ENCODE measurements around the gene IRAK1.
A peak's percentile ranks its signal among the peaks of the same experiment; 100 is the strongest.
"Not testable (repeated sequence)": the region's sequence is repeated elsewhere in the genome, so short reads cannot be mapped to it uniquely, and the experiment has no call there.

Gene IRAK1

DNA sequence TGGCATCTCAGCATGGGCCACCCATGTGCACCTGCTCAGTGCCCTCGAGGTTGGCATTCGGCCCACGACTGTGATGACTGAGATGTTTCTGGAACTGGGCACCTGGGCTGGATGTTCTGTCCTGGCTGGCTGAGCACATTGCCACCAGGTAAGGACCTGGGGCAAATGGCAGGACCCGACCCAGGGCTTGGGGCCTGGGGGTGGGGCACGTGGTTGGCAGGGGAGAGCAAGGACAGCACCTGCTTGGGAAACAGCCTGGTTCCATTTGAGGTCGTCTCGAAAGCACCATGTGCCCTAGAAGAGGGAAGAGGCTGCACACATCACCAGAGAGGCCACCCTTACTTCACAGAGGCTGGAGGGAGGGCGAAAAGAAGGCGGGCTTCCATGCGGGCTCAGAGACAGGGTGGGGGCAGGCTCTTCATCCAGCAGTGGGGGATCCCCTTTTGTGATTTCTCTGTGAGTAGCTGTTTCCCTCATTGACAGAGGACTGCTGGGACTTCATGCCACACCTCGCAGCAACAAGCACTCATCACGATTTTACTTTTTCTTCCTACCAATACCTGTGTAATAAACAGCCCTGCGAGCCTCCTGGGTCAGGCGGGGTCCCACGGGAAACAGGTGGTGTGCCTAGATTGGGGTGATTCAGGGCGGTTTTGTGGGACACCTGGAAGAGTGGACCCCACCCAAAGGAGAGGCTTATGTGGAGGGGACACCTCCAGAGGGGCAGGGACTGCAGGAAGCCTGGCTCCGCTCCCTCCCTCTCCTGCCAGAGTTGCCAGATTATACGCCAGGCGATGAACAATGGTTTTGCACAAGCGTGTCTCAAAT, 35.1 kb downstream of the IRAK1 start:
- no peak for DNase-seq
- Histone ChIP-seq H3K27me3 (no peaks in the 10 kb centered on the region), H3K36me3 (no peaks in the 10 kb centered on the region), H3K4me1 (peaks cover 0 to 9% (median 4%) of the 10 kb centered on the region in 4 donors), H3K9me3 (no peaks in the 10 kb centered on the region), H3K4me3 (no peak overlapping the region), H3K27ac (peak overlapping the region; percentile 63 to 69)
- intact Hi-C loops (cut with DNase I; ENCODE audit: low total_unique reads), result no loop called here
- TF ChIP-seq CTCF (IDR thresholded peaks at IDR 0.05), result no peak

- no peaks in the 10 kb centered on the region for H3K27me3 ChIP-seq
- no peak overlapping the region for H3K4me3 ChIP-seq
- no peak for TF ChIP-seq CTCF (IDR thresholded peaks at IDR 0.05)
- no peaks in the 10 kb centered on the region for H3K36me3 ChIP-seq
- no peak for DNase-seq
- H3K9me3 ChIP-seq, result no peaks in the 10 kb centered on the region
- H3K27ac ChIP-seq, result no peak overlapping the region
- H3K4me1 ChIP-seq, result peaks cover 0 to 9% (median 4%) of the 10 kb centered on the region in 4 donors
- intact Hi-C loops (cut with DNase I; ENCODE audit: low total_unique reads), result no loop called here
Observed at GRCh38 chrX:153983321-153983801, 36.3 kb downstream of the IRAK1 start.

- no peaks in the 10 kb centered on the region for H3K27me3 ChIP-seq
- DNase-seq, result peak in 1 of 2 donors; percentile 36
- H3K9me3 ChIP-seq, result no peaks in the 10 kb centered on the region
- intact Hi-C loops (cut with DNase I; ENCODE audit: low total_unique reads), result no loop called here
- TF ChIP-seq CTCF (IDR thresholded peaks at IDR 0.05), result no peak
- H3K27ac ChIP-seq, result no peak overlapping the region
- H3K4me3 ChIP-seq, result no peak overlapping the region
- H3K36me3 ChIP-seq, result no peaks in the 10 kb centered on the region
- H3K4me1 ChIP-seq, result peaks cover 0 to 9% (median 4%) of the 10 kb centered on the region in 4 donors
Observed at GRCh38 chrX:153981771-153982533, 37.8 kb downstream of the IRAK1 start.

DNA sequence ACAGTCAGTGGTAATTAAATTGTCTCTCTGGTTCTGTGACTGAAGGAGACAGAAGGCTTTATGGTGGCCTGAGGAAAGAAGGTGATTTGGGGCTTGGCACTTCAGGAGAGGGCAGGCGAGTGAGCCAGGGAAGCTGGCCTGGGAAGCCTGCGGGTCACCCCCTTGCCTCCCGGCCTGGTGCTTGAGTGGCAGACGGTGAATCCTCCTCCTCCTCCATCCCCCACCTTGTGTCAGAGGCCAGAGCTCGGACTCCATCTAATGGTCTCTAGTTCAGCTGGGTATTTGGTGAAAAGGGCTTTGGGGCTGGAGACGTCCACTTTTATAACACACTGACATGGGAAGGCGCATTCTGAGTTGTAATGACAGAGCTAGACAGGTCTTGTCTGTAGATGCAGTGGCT, 38.5 kb downstream of the IRAK1 start:
- H3K4me1 ChIP-seq, result peaks cover 0 to 9% (median 4%) of the 10 kb centered on the region in 4 donors
- H3K9me3 ChIP-seq, result no peaks in the 10 kb centered on the region
- H3K36me3 ChIP-seq, result no peaks in the 10 kb centered on the region
- H3K27ac ChIP-seq, result no peak overlapping the region
- TF ChIP-seq CTCF (IDR thresholded peaks at IDR 0.05), result no peak
- no peak overlapping the region for H3K4me3 ChIP-seq
- no peak for DNase-seq
- intact Hi-C loops (cut with DNase I; ENCODE audit: low total_unique reads), result no loop called here
- no peaks in the 10 kb centered on the region for H3K27me3 ChIP-seq

GRCh38 chrX:153980394-153980793, 39.3 kb downstream of the IRAK1 start:
- H3K27ac ChIP-seq; intact Hi-C loops (cut with DNase I; ENCODE audit: low total_unique reads); H3K9me3 ChIP-seq: not testable (repeated sequence)

More at GRCh38 chrX:153980394-153980793, 39.3 kb downstream of the IRAK1 start:
- H3K27me3 ChIP-seq, H3K36me3 ChIP-seq, DNase-seq, H3K4me3 ChIP-seq, H3K4me1 ChIP-seq: not testable (repeated sequence)

Measured in tibial artery (tissue), 4 donors.